ENCODE measurements around the gene KRTAP4-2. TPM values are rescaled to one million over a fixed set of nuclear protein-coding genes. Genes with fewer than 3 reads are reported as not detected.
"Not testable (repeated sequence)": the region's sequence is repeated elsewhere in the genome, so short reads cannot be mapped to it uniquely, and the experiment has no call there.

KRTAP4-2 gene
- total RNA-seq, 4 donors from 2014 or later = not detected

GRCh38 chr17:41199421-41200078 lies 21.5 kb upstream of the KRTAP4-2 start:
- no peak for TF ChIP-seq CTCF (IDR thresholded peaks at IDR 0.05; ENCODE audit: low read depth)

DNA sequence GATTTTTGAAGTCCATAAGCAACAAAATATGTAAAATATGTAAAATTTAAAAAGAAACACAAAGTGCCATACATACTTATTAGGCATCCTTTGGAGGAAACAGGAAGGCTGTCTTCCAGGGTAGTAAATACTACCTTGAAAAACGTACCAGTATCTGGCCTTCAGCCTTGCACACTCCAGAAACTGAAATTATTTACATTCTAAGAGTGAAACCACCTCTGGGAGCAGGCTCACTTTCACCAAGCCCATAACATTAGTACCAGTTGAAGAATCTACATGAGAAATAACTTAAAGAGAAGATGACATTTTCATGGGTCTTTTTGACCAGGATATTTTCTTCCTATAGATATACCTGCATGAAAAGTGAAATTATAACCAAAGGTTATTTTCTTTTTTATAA lies 18.0 kb upstream of the KRTAP4-2 start:
- no peak for TF ChIP-seq CTCF (IDR thresholded peaks at IDR 0.05; ENCODE audit: low read depth)

GRCh38 chr17:41190328-41190727 lies 12.3 kb upstream of the KRTAP4-2 start:
- no peak for TF ChIP-seq CTCF (IDR thresholded peaks at IDR 0.05; ENCODE audit: low read depth)

DNA sequence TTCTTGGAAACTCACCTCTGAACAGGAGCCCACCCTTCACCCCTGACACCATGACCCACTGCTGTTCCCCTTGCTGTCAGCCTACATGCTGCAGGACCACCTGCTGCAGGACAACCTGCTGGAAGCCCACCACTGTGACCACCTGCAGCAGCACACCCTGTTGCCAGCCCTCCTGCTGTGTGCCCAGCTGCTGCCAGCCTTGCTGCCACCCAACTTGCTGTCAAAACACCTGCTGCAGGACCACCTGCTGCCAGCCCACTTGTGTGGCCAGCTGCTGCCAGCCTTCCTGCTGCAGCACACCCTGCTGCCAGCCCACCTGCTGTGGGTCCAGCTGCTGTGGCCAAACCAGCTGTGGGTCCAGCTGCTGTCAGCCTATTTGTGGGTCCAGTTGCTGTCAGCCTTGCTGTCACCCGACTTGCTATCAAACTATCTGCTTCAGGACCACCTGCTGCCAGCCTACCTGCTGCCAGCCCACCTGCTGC lies 11.9 kb upstream of the KRTAP4-2 start, which contains the start of gene KRTAP9-1:
TSS of gene KRTAP9-1 (plus strand) at position 51 of the 482 bp plus-strand sequence. CDS start at position 51, 0 bp downstream.
- TF ChIP-seq CTCF (IDR thresholded peaks at IDR 0.05; ENCODE audit: low read depth) = not testable (repeated sequence)

- no peak for TF ChIP-seq CTCF (IDR thresholded peaks at IDR 0.05; ENCODE audit: low read depth)
Measured at GRCh38 chr17:41186872-41187271, 8.9 kb upstream of the KRTAP4-2 start.

DNA sequence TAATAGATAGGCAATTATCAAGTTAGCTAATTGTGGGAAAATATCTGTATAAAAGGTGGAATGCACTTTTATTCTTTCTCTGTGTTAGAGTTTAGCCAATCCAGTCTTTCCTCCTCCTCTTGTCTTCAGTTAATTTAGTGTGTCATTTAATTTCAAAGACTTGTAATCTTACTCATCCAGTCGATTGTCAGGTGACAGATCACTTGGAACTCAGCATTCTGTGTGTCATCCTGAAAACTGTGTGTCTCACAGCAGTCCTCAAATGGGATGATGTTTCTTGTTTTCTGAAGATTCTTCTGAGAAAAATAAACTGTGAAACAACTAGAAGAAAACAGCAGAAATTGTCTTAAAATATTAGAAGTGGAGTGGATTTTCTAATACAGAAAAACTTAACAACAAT lies 7.0 kb upstream of the KRTAP4-2 start:
- TF ChIP-seq CTCF (IDR thresholded peaks at IDR 0.05; ENCODE audit: low read depth) = no peak

DNA sequence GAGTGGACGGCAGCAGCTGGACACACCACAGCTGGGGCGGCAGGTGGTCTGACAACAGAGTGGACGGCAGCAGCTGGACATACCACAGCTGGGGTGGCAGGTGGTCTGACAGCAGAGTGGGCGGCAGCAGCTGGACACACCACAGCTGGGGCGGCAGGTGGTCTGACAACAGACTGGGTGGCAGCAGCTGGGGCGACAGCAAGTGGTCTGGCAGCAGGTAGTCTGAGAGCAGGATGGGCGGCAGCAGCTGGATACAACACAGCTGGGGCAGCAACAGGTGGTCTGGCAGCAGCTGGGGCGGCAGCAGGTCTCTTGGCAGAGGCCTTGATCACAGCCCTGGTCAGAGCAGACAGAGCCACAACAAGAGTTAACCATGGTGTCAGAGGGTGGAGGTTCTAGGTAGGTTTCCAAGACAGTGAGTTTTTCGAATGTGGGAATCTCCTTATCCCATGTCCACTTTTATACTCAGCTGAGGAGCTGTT lies 6.5 kb upstream of the KRTAP4-2 start, which contains the start of gene KRTAP4-1:
TSS of gene KRTAP4-1 (minus strand) at position 432 of the 482 bp plus-strand sequence. CDS start at position 375, 57 bp downstream.
- no peak for TF ChIP-seq CTCF (IDR thresholded peaks at IDR 0.05; ENCODE audit: low read depth)
